GM21423 (cell line): ENCODE data around the gene SHISA9.

Experiments
- ATAC-seq: cut with Tn5 transposase; IDR thresholded peaks from one replicate; pipeline ENCODE4 v1.9.1; 2021; ENCODE audit warnings: mild to moderate bottlenecking, moderate library complexity; ENCODE audit not compliant: unreplicated experiment

Gene SHISA9

DNA sequence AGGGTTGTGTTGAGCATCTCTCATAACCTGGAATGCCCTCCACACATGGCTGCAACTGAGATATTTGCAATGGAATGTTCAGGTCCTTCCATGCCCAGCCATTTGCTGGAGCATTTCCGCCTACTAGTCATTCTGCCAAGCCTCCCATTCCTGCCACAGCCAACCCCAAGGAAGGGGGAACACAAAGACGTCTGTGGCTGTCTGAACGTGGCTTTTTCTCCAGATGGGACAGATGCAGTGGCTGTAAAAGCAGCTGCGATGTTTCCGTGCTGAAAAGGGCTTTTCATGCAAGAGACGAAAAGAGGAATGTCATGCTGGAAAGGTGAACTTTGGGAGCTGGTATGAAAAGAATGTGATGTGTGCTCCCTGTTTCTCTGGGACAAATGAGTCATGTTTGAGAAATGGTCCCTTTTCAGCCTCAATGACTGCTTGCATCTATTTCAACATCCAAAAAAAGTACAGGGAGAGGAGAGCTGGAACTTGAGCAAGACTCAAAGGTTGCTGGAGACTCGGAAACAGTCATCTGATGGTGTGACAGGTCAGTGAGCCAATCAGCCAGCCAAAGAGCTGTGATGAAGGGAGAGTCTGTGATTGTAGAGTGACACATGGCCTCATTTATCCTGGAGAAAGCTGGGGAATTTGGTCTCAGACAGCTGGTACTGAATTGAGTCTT, 208.9 kb downstream of the SHISA9 start:
- no peak for ATAC-seq

DNA sequence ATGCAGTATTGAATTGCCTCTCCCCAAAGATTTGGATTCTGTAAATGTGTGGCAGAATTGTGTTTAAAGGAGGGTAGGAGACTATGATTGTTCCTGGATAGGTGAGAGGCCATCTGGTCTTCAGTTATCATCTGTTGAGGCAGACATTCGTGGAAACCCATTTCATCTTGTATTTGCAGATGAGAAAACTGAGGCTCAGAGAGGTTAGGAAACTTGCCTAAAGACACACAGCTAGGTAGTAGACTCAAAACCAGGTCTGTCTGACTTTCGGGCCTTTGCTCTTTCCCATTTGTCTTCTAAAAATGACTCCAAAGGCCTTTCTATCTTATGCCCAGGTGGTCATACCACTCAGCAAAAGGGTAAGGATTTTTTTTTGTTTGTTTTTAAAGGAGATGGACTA, 210.3 kb downstream of the SHISA9 start:
- ATAC-seq = no peak

DNA sequence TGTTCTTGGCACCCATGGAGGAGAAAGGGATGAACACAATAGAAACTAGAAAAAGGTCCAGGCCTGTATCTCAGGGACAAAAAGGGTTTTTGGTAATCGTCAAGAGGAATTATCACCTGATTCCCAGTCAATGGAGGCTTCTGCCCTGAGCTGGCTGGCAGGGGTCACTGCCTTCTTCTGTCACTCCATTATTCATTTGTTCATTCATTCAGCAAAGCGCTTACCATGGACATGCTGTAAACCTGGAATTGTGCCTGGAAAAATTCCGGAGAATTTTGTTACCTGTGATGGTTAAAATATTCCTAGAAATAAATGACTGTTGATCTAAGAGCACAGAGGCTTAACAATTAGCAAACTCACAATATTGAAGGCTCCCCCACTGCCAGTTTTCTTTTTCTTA, 212.3 kb downstream of the SHISA9 start:
- no peak for ATAC-seq

DNA sequence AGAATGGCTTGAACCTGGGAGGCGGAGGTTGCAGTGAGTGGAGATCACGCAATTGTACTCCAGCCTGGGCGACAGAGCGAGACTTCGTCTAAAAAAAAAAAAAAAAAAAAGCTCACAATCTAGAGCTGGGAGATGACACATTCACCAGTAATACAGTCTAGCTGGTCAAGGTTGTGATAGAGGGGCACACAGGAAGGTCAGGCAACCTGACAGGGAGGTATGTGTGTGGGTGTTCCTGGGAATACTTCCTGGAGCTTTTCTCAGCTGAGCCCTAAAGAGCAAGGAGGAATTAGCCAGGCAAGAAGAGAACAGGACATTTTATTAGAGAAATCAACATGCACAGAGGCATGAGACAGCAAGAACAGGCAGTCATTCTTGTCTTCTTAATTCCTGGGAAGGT, 216.7 kb downstream of the SHISA9 start:
- no peak for ATAC-seq

DNA sequence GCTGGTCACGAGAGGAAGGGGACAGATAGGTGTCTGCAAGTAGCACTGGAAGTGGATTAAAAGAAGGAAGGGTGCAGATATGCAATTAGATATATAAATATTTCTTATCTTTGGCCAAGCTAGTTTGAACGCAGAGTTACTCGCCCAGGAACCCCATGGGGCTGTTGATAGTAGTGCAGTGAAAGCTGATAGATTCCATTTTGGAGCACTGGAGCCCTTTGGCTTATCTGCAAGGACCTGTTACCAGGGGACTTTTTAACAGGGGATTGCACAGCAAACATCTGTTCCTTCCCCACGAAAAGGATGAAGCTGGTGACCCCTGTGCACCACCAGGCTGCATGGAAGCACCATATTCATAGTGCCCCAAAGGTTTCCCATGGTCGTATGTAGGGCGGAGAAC, 218.7 kb downstream of the SHISA9 start:
- no peak for ATAC-seq

DNA sequence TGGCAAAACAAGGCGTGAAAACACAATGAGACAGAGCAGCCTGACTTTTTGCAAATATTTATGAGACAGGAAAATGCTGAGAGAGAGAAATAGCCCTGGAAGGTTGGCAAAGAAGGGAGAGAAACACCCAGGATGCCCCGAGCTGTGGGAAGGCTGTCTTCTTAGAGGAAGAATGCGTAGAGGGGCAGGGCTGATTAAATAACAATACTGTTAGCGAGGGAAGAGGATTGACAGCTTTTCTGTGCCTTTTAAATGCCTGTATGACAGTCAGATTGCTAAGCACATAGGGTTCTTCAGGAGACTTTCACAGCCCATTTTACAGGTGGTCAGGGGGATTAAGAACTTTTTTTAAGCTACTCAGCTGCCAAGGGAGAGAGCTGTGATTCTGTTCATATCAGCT, 219.2 kb downstream of the SHISA9 start:
- no peak for ATAC-seq

DNA sequence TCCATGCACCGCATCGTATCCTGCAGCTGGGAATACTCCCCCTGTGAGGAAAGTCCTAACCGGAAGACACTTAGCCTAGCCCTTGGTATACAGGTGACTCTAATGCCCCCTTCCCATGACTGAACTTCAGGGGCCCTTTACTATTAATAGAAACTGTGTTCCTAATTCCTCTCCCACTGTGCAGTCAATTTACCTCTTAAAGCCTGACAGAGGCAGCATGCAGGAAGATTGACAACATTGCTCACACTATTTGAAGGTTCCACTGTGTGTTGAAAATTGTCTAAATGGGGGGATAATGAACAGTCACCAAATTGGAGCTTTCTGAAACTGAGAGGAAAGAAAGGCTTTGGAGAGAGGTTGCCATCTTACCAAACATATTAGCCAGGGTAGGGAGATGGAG, 222.6 kb downstream of the SHISA9 start:
- no peak for ATAC-seq

DNA sequence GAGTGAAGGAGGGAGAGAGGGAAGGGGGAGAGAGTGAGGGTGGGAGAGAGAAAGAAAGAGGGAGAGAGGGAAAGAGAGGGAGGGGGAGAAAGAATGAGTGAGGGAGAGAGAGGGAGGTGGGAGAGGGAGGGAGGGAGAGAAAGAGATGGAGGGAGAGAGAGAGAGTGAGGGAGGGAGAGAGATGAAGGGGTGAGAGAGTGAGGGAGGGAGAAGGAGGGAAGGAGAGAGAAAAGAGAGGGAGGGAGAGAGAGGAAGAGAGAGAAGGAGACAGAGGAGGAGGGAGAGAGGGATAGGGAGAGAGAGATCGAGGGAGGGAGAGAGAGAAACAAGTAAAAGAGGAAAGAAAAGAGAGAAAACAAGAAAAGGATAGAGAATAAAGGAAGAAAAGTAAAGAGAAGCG, 225.7 kb downstream of the SHISA9 start:
- no peak for ATAC-seq

DNA sequence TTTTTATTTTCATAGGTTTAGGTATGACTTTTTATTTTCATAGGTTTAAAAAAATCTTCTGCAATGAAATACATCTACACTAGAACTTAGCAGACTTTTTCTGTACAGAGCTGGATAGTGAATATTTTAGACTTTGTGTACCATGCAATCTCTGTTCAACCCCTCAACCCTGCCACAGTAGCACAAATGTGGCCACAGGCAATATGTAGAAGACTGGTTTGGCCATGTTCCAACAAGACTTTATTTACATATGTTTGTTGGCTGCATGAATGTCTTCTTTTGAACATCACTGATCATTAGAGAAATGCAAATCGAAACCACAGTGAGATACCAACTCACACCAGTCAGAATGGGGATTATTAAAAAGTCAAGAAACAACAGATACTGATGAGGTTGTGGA, 229.2 kb downstream of the SHISA9 start:
- no peak for ATAC-seq

DNA sequence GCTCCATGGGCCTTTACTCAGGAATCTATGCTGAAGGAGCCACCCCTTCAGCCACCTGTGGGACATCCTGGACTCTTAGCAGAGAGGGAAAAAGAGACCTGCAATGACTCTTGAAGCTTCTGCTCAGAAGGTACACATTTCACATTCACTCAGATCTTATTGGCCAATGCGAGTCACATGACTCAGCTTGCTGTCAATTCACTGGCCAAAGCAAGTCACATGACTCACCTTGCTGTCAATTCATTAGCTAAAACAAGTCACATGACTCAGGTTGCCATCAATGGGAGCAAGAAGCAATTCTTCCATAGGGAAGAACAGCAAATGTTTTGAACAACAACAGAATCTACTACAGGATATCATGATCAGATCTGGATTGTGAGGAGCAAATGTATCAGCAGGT, 233.4 kb downstream of the SHISA9 start:
- no peak for ATAC-seq

DNA sequence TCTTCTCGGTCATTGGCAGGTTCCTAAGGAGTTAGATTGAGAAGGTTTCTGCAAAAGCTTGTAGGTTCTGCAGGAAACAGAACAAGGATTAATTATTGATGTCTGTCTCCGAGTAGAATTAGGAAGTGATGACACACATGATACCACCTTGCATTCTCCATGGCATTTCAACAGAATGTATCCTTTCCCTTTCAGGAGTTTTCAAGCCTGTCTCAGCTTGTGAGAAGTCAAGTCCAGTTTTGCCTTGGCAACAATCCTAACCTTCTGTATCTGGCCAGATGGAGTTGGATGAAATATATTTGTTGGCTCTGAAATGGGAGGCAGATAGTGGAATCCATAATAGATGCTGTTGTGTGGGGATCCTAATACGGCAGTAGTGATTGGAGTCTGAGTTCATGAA, 235.5 kb downstream of the SHISA9 start:
- ATAC-seq = no peak

DNA sequence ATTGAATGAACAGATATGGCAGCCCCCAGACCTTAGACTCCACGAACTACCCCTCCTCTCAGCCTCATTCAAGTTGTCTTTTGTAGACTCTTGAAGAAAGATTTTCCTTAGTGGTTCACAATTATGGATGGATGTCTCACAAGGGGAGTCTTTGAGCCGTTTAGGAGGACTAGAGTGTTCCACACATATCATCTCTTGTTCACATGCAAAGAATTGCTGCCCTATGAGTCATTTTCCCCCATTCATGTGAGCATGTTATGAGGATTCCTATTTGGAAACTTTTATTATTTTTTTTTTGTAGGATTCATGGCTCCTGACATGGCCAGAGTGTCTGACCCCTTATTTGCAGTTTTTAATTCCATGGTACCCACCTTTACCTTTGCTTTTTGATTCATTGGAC, 237.1 kb downstream of the SHISA9 start:
- no peak for ATAC-seq

DNA sequence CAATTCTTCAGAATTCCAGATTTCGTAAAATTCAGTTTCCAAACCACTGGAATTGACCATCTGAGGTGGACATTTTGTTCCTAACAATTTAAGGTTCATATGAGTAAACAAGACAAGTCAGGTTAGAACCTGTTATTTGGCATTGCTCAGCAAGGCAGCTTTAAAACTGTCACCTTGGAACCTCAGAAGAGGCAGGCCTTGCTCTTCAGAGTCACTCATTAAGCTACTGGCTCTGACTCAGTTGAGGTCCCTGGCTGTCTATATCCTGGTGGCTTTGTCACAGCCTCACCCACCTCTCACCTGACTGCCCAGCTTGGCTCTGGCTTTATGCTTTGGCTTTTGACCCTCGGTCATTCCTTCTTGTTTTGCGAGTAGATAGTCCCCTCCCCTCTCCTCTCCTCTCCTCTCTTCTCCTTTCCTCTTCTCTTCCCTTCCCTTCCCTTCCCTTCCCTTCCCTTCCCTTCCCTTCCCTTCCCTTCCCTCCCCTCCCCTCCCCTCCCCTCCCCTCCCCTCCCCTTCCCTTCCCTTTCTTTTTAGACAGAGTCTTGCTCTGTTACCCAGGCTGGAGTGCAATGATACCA, 238.4 kb downstream of the SHISA9 start:
- no peak for ATAC-seq

DNA sequence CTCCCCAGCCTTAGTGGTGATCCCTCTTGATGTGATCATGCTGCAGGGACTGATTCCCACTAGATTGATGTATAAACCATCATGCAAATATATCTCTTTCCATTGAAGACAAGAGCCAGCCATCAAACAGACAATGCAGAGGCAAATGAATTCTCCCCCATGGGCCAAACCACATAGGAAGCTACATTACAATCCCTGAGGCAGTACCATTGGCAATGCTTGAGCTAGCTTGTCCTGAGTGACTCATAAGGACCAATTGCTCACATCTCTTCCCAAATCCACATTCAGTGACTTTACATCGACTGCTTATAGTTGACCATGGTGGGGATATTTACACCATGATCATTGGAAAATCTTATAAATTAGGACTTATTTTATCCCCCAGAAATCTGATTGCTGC, 242.2 kb downstream of the SHISA9 start:
- ATAC-seq = no peak

DNA sequence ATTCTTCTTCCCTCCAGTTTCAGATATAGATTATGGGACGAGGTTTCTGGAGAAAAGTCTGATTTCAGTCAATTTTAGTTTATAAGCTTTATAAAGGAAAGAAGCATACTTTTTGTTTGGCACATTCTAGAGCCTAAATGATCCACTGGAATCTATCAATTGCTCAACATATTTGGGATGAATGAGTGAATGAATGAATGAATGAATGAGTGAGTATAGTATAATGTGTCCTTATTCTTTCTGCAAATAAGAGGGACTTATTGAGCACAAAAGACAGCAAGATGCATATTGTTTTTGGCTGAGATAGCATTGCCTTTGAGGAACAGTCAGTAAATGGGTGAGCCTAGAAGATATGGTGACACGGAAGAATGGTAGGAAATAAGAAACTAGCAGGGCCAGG, 245.4 kb downstream of the SHISA9 start:
- ATAC-seq = no peak

DNA sequence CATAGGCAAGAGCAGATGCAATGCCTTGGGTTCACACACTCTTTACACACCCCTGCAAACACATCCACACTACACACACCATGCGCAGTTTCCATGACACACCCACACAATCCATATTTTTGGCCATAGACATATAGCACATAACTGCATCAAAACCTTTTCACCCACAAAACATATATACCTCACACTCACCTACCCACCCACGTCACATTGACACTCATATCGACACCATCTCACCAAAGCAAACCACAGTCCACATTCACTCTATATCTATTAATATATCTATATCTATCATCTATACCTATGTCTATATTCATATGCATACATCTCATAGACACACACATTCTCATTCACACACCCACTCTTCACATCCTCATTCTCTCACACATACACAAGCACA, 246.9 kb downstream of the SHISA9 start:
- no peak for ATAC-seq

DNA sequence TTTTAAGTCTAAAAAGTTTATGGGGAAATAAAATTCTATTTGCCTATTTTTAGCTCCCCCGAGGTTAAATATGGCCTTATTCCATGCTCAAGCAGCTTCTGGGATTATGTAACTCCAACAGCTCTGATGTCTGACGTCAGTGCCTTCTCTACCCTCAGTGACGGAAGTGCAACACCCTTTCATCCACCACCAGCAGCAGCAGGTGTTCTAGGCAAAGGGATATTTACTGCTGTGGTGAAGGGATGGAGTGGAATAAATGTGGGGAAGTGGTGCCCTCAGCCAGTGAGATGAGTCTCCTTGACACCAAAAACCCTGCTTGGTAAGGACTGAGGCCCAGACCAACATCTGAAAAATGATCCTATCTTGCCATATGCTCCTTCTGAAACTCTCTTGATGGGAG, 247.4 kb downstream of the SHISA9 start:
- no peak for ATAC-seq

DNA sequence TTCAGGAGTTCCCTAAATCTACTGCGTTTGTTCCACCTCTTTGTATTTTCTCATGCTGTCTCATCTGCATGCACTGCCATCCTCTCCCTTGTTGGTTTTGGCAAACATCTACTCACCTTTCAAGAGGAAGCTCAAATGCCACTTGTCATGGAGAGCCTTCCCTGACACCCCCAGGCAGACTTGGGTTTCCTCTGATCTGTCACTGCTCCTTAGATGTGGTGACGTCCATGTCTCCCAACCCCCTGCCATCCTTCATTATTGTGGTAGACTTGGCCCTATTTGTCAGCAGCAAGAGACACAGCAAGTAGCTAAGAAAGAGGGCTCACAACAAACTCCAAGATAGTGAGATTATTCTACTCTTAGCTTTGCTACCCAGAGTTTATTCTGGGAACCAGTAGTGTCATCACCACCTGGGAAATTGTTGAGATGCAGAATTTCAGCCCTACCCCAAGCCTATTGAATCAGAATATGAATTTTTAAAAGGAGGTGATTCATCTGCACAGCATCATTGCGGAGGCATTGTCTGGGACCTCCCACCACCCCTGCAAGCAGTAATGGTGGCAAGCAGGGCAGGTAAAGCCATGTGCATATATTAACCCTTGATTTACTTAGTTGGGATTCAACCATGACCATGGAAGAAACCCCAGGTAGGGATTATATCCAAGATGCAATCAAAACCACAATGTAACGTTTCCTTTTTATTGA, 248.9 kb downstream of the SHISA9 start:
- ATAC-seq = no peak

DNA sequence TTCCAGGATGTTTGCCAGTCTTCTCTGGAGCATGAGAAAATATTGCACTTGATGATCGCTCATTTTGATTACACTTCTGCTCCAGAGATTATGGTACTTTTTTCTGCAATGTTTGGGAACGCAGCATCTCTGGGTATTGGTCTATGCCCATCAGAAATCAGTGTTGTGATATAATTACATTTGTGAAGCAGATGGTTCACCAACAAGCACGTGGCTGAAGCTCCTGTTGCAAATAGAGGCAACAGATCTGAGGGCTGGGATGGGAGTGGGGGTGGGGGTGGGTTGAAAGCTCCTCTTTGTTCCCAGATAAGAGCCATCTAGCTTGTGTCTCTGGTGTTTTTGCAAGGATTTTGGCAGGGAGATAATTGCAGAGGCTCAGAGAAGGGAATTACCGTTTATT, 252.3 kb downstream of the SHISA9 start:
- ATAC-seq = no peak

DNA sequence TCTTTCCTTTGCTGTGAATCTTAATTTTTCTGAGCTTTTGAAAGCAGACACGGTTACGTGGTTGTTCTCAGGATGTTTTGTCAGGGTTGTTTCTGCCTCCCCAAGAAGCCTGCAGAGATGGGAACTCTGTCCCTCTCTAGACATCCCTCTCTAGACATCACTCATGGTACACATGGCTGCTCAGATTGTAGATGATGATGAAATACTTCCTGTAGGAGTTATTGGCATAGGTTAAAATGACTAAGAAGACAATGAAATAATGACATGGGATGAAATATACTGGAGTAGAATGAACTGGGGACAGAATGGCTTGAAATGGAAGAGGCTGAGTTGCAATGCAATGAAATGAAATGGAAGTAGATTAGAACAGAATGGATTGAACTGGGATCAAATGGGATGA, 253.4 kb downstream of the SHISA9 start:
- ATAC-seq = no peak

DNA sequence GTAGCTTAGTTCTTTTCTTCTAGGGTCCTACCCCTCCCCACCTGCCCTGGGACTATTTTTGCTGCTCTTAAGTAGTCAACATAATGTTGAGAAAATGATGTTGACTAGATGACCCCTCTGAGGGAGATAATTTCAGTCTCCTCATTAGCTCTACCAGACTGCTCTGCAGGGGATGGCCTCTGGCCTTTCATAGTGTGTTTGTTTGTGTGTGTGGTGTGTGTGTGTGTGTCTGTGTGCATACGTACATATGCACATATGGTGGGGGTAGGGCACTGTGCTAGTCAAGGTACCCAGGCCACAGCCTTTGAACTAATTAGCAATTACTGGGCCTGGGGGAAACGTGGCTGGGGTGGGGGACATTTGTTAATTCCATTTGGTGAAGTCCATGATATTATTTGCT, 254.0 kb downstream of the SHISA9 start:
- ATAC-seq = no peak

DNA sequence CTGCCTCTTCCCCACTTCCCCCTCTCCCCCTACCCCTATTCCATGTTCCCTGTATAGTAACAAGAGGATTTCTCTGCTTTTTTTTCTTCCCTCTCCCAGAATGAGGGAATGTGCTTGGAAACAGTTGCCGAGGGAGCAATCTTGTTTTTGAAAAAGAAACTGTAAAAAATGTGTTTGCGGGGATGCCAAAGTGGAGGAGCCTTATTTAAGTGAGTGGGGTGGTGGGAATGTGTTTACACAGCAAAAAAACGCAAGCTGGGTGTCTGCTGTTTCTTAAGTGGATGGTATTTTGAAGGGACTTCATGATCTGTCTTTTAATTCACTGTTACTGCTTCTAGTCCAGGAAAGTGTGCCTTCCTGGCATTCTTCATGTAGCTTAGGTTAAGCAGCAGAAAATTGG, 254.4 kb downstream of the SHISA9 start:
- ATAC-seq = no peak

DNA sequence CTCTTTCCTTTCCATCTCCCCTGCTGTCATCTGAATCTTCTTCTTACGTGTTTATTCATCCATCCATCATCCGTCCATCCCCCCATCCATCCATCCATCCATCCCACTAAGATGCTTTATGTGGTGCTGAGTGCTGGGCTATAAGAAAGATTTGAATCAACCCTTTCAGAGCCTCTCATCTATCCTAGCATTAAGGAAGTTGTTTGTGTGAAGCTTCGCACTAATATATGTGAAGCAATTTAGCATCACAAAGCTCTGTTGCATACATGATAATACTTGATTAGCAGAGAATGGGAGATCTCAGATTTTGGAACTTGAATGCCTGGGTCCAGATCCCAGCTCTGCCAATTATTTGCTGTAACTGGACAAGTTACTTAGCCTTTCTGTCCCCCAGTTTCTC, 255.7 kb downstream of the SHISA9 start:
- no peak for ATAC-seq
